ENCODE measurements around the gene C1QTNF1.
A peak's percentile ranks its signal among the peaks of the same experiment; 100 is the strongest.
"Not testable (repeated sequence)": the region's sequence is repeated elsewhere in the genome, so short reads cannot be mapped to it uniquely, and the experiment has no call there.

Gene C1QTNF1

DNA sequence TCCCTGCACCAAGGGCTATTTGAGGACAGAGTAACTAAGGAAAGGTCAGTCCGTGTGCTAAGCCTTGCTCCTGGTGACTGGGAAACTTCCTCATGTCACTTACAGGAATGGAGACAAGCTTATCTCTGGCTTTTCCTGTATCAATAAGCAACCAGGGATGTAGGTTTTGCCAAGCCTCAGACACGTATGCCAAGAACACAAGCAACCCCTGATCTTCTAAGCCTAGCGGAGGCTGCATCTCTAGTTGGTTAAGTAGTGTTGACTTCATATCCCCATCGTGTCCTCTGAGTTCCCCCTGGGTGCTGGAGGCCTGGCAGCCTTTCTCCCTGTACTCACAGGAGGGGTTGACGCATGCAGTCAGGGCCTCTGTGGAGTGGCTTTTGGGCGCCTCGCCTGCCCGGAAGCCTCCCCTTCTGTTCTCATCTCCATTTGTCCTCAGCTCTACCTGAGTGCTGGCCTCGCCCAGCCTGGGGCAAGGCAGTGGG, 1.4 kb upstream of the C1QTNF1 start:
- Histone ChIP-seq H3K9me3 (ENCODE audit: control insufficient read depth, low read depth, low read length) (no peaks in the 10 kb centered on the region), H3K4me3 (ENCODE audit: low read length) (no peak overlapping the region), H3K9ac (ENCODE audit: low read length) (no peak overlapping the region), H3K27me3 (ENCODE audit: control insufficient read depth, insufficient read depth, low read length) (peaks cover 79% of the 10 kb centered on the region), H3K36me3 (ENCODE audit: control insufficient read depth, low read depth, low read length) (no peaks in the 10 kb centered on the region), H3K27ac (ENCODE audit: low read length) (no peak overlapping the region), H3K4me1 (ENCODE audit: control insufficient read depth, low read depth, low read length) (peaks cover 6% of the 10 kb centered on the region)

DNA sequence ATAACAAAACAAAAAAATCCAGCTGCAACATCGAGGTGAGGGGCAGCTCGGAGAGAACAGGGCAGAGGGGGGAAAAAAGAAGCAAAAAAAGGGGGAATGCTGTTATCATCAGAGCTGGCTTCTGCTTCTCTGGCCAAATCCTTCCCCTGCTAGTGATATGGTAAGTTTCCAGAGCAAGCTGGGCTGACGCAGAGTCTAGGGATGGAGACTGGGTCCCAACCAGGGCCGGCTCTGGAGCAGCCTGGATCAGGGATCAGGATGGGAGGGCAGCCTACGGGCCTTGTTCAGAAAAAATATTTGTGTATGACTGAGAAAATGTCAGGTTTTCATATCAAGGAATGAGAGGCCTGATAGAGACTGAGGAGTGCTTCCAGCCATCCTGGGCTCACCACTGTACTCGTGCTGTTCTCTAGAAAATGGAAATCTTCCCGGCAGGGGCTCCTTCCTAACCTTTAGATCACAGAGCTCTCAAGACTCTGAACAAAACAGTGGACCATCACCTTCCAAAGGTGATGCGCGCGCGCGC, 726 bp upstream of the C1QTNF1 start:
- Histone ChIP-seq H3K9me3 (ENCODE audit: control insufficient read depth, low read depth, low read length) (no peaks in the 10 kb centered on the region), H3K36me3 (ENCODE audit: control insufficient read depth, low read depth, low read length) (no peaks in the 10 kb centered on the region), H3K9ac (ENCODE audit: low read length) (no peak overlapping the region), H3K27me3 (ENCODE audit: control insufficient read depth, insufficient read depth, low read length) (peaks cover 84% of the 10 kb centered on the region), H3K4me3 (ENCODE audit: low read length) (peak overlapping the region; percentile 73), H3K27ac (ENCODE audit: low read length) (no peak overlapping the region), H3K4me1 (ENCODE audit: control insufficient read depth, low read depth, low read length) (peaks cover 6% of the 10 kb centered on the region)

DNA sequence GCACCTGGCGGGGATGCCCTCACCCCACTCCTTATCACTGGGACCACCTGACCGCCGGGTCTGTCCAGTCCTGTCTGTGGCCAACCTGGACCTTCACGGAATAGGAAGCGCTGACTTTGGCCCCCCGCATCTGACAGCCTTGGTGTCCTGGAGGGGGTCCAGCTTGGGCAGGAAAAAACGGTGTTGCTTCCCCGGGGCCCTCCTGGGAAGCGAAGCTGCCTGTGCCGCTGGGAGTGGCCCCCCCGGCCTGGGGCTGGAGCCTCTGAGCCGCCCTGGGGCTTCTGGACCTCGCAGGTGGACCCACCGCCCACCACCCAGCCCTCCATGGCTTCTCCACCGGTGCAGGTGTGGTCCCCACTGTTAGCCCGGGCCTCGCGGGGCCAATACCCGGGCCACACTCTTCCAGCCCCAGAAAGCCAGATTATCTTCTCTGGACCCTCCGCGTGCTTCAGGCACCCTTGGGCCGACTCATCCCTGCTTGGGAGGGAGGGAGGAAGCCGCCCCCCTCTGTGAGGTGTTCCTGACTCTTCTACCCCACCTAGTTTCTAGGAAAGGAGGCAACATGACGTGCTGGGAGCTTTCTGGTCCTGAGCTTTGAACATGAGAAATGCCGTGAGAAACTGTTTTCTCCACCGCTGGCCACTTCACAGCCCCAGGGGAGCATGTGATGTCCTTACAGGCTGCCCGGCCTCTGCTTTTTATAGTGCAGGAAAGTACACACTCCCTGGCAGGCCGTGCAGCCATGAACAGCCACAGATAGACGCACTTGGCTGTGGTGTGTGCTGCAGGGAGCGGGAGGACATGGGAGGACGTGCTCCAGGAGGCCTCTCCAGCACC, 1.1 kb downstream of the C1QTNF1 start:
- Histone ChIP-seq H3K4me3 (ENCODE audit: low read length) (peak overlapping the region; percentile 73), H3K27me3 (ENCODE audit: control insufficient read depth, insufficient read depth, low read length) (peaks cover 84% of the 10 kb centered on the region), H3K36me3 (ENCODE audit: control insufficient read depth, low read depth, low read length) (no peaks in the 10 kb centered on the region), H3K9me3 (ENCODE audit: control insufficient read depth, low read depth, low read length) (no peaks in the 10 kb centered on the region), H3K4me1 (ENCODE audit: control insufficient read depth, low read depth, low read length) (peaks cover 6% of the 10 kb centered on the region), H3K27ac (ENCODE audit: low read length) (no peak overlapping the region), H3K9ac (ENCODE audit: low read length) (no peak overlapping the region)

DNA sequence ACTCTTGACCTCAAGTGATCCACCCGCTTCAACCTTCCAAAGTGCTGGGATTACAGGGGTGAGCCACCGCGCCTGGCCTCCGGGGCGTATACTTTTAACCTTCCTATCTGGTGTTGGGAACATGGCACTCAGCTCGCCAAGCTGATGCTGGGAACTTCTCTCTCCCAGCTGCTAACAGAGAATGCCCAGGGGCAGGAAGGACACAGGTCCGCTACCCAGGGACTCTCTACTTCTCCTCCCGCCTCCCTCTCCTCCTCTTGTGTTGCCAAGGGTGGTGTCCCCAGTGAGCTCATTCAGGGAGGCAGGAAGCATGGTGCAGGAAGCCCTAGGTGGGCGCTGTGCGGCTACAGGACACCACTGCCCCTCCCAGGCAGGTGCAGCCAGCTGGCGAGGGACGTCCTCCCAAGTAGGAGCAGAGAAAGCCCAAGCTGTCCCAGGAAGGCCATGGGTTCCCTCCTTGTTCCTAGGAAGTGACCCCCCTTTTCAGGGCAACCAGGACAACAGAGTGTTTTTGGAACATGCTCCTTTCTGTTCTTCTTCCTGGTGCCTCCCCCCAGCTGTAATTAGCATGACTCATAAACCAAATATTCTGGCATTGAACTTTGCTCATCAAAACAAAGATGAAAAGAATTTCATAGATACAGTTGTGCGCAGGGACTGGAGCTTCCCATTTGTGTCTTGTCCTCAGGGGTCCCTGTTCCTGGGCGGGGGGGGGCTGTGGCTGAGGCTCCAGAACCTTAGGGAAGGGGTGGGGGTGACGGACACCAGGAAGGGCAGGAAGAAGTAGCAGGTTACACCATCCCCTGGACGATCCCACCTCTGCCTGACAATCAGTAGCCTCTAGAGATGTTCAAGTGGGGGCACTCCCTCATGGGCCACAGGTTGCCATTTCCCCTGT, 2.7 kb downstream of the C1QTNF1 start:
- no peaks in the 10 kb centered on the region for H3K9me3 ChIP-seq (ENCODE audit: control insufficient read depth, low read depth, low read length)
- no peaks in the 10 kb centered on the region for H3K36me3 ChIP-seq (ENCODE audit: control insufficient read depth, low read depth, low read length)
- H3K4me3 ChIP-seq (ENCODE audit: low read length), result no peak overlapping the region
- no peak overlapping the region for H3K9ac ChIP-seq (ENCODE audit: low read length)
- peaks cover 6% of the 10 kb centered on the region for H3K4me1 ChIP-seq (ENCODE audit: control insufficient read depth, low read depth, low read length)
- no peak overlapping the region for H3K27ac ChIP-seq (ENCODE audit: low read length)
- H3K27me3 ChIP-seq (ENCODE audit: control insufficient read depth, insufficient read depth, low read length), result peaks cover 69% of the 10 kb centered on the region

DNA sequence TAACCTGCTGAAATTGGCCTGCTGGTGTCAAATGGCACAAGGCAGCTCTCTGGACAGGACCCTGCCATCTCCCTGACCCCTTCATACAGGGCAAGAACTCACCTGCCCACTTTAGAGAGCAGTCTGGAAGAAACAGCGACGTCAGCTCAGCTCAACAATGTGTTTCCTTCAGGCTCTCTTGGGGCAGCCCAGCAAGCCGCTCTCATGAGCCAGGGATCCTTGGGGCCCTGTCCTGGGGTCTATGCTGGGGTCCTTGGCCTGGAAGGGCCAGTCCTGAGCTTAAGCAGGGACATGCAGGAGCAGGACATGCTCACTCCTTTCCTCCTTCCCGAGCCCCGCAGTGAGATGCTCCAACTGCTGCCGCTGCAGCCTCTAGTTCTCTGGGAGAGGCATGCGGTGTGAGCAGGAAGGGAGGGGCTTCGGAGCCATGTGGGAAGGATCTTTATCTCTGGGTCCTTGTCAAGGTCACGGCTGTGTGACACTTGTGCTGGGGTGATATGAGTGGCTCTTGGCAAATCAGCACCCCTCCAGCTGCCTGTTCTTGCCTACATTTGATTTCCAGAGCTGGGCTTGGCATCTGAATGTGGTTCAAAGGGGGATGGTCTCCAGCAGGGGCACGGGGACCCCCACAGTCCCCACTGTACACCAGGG, 3.4 kb downstream of the C1QTNF1 start:
- H3K36me3 ChIP-seq (ENCODE audit: control insufficient read depth, low read depth, low read length), result no peaks in the 10 kb centered on the region
- H3K9me3 ChIP-seq (ENCODE audit: control insufficient read depth, low read depth, low read length), result no peaks in the 10 kb centered on the region
- peaks cover 6% of the 10 kb centered on the region for H3K4me1 ChIP-seq (ENCODE audit: control insufficient read depth, low read depth, low read length)
- H3K27ac ChIP-seq (ENCODE audit: low read length), result no peak overlapping the region
- H3K9ac ChIP-seq (ENCODE audit: low read length), result no peak overlapping the region
- H3K4me3 ChIP-seq (ENCODE audit: low read length), result no peak overlapping the region
- H3K27me3 ChIP-seq (ENCODE audit: control insufficient read depth, insufficient read depth, low read length), result peaks cover 61% of the 10 kb centered on the region

DNA sequence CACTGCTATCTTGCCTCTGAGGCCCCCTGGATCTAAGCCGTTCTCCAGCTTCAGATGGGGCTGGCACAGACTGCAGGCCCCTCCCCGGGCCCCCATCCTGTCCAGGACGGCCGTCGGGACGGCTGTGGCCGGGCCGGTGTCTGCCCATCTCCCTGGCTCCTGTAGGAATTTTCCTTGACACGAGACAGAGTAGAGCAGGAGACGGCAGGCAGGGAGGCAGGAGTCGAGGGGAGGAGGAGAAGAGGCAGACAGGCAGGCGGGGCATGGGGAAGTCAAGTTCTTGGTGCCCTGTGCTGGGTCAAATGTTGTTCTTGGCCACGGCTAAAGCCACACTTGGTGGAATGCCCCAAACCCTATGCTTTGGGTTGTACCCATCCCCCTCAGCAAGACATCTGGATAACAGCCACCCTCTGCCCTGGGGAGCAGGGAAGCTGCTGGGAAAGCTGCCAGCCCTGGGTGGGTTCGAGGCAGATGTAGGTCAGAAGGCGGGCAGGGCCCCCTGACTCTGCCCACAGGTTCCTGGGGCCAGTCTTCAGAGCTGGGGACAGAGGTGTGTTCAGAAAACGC, 4.0 kb downstream of the C1QTNF1 start:
- H3K9ac ChIP-seq (ENCODE audit: low read length), result no peak overlapping the region
- peaks cover 6% of the 10 kb centered on the region for H3K4me1 ChIP-seq (ENCODE audit: control insufficient read depth, low read depth, low read length)
- H3K27me3 ChIP-seq (ENCODE audit: control insufficient read depth, insufficient read depth, low read length), result peaks cover 55% of the 10 kb centered on the region
- H3K4me3 ChIP-seq (ENCODE audit: low read length), result no peak overlapping the region
- no peaks in the 10 kb centered on the region for H3K36me3 ChIP-seq (ENCODE audit: control insufficient read depth, low read depth, low read length)
- H3K9me3 ChIP-seq (ENCODE audit: control insufficient read depth, low read depth, low read length), result no peaks in the 10 kb centered on the region
- H3K27ac ChIP-seq (ENCODE audit: low read length), result no peak overlapping the region

DNA sequence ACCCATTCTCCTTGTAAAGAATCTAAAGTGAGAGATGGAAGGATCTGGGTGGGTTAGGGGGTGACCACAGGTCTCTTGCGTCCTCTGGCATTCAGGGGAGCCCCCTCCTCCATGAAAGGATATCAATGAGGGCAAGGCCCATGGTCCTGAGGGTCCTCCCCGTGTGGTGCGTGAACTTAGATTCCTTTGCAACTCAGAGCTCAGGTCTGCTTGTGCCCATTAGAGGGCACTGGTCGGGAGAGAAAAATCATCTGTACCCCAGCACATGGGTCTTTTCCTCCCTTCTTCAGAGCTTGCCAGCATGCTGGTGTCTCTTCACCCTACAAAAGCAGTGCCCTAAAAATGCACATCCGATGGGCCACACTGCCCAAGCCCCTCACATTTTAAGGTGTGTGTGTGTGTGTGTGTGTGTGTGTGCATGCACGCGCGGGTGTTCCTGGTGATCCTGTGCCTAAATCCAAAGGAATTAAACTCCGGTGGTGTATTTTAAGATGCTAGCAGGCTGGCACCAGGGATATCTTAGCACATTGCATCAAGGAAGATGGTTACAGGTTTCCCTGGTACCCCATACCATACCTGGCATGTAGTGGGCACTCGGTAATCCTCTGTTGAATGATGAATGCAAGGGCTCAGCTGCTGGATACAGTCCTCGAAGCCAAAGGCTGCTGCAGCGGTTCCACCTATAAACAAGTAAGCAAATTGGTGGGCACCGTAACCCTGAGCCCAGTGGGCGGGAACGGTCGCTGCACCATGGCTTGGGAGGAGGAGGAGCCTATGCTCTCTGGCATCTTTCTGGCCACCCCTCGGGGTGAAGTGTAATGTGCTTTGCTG, 4.7 kb downstream of the C1QTNF1 start:
- Histone ChIP-seq H3K4me3 (ENCODE audit: low read length) (no peak overlapping the region), H3K4me1 (ENCODE audit: control insufficient read depth, low read depth, low read length) (peaks cover under 1% of the 10 kb centered on the region), H3K27ac (ENCODE audit: low read length) (no peak overlapping the region), H3K9ac (ENCODE audit: low read length) (no peak overlapping the region), H3K27me3 (ENCODE audit: control insufficient read depth, insufficient read depth, low read length) (peaks cover 48% of the 10 kb centered on the region), H3K9me3 (ENCODE audit: control insufficient read depth, low read depth, low read length) (no peaks in the 10 kb centered on the region), H3K36me3 (ENCODE audit: control insufficient read depth, low read depth, low read length) (no peaks in the 10 kb centered on the region)

DNA sequence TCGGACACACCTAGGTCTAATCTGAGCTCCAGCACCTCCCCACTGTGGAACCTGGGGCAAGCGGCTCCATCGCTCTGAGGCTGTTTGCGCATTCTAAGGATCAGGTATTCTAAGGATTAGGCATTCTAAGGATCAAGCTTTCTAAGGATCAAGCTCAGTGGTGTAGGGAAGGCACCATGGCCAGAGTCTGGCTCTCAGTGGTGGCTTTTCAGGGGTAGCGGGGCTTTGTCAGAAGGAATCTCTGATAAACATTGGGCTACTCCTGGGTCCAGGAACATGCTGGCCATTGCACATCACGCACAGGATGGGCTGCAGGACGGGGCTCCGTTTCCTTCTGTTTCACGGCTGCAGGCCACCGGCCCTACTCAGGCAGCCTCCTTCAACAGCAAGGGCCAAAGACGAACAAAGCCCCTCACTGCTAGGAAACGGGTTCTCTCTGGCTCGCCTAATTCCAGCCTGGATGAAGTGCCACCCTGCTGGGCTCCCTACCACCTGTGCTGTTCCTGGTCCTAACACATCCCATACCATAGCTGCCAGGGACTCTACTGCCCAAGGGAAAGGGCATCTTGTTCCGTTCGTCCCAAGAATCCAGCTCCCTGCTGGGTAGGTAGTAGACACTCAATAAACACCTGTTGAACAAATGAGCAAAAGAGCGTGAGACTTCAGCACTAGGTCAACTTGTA, 5.5 kb downstream of the C1QTNF1 start:
- H3K4me3 ChIP-seq (ENCODE audit: low read length), result no peak overlapping the region
- no peaks in the 10 kb centered on the region for H3K4me1 ChIP-seq (ENCODE audit: control insufficient read depth, low read depth, low read length)
- no peaks in the 10 kb centered on the region for H3K36me3 ChIP-seq (ENCODE audit: control insufficient read depth, low read depth, low read length)
- H3K9ac ChIP-seq (ENCODE audit: low read length), result no peak overlapping the region
- H3K27me3 ChIP-seq (ENCODE audit: control insufficient read depth, insufficient read depth, low read length), result peaks cover 40% of the 10 kb centered on the region
- H3K27ac ChIP-seq (ENCODE audit: low read length), result no peak overlapping the region
- no peaks in the 10 kb centered on the region for H3K9me3 ChIP-seq (ENCODE audit: control insufficient read depth, low read depth, low read length)

DNA sequence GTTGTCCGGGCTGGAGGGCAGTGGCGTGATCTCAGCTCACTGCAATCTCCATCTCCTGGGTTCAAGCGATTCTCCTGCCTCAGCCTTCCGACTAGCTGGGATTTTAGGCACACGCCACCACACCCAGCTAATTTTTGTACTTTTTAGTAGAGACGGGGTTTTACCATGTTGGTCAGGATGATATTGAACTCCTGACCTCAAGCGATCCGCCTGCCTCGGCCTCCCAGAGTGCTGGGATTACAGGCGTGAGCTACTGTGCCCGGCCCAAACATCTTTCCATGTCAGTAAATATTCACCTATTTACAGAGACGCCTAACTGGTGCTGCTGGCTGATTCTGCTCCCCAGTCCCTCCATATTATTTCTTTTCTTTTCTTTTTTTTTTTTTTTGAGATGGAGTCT, 6.7 kb downstream of the C1QTNF1 start:
- H3K4me3 ChIP-seq (ENCODE audit: low read length); H3K9ac ChIP-seq (ENCODE audit: low read length); H3K36me3 ChIP-seq (ENCODE audit: control insufficient read depth, low read depth, low read length); H3K27ac ChIP-seq (ENCODE audit: low read length); H3K9me3 ChIP-seq (ENCODE audit: control insufficient read depth, low read depth, low read length); H3K4me1 ChIP-seq (ENCODE audit: control insufficient read depth, low read depth, low read length): not testable (repeated sequence)
- peaks cover 29% of the 10 kb centered on the region for H3K27me3 ChIP-seq (ENCODE audit: control insufficient read depth, insufficient read depth, low read length)
